Esophagus mucosa (tissue), 1 donor: Measurements from ENCODE around the gene DISC1. TPM values are rescaled to one million over a fixed set of nuclear protein-coding genes. Genes with fewer than 3 reads are reported as not detected.

Experiments used
- ATAC-seq: fragments of 200-7000 bp; cut with Tn5 transposase; one replicate; pipeline ENCODE4 v1.9.1; 2020
- total RNA-seq: library from RNA; stranded (reverse); gene quantifications from one replicate; pipeline ENCODE4 v1.2.4, GENCODE V29; 2023
- donor health status: DM: yes; HTN: yes; CAD: no.

Gene DISC1
- total RNA-seq, 1 donor from 2014 or later, result 2.4 TPM

DNA sequence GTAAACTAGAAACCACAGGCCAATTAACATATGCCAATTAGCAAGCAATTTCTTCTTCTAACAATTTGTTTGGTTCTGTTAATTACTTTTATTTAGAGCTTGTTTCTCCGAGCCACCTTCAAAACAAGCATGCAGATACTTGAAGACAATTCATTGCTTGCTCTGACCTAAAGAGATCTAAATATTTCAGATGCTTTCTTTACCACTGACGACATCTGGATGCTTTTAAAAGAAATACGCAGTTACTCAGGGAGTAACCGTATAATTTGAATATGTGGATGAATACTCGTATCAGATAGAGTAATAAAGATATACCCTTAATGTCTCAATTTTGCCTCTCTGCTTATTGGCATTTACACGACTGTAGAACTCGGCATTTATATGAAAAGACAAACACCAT lies 390.0 kb downstream of the DISC1 start:
- ATAC-seq, result no peak

DNA sequence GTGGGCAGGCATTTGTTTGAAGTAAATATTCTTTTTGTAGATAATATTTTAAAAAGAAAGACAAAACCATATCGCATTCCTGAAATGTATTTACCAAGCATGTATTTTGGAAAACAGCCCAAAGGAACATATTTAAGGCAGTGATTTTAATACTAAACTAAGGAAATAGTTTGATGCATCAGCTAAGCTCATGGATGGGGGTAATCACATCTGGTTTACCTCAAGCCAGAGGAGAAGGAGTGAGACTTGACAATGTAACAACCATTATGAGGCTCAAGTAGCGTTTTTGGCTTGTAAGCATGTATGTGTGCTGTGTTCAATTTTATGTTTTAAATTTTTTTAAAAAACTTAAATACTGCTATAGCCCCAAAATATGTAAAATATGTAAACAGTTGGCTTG lies 390.5 kb downstream of the DISC1 start:
- no peak for ATAC-seq

DNA sequence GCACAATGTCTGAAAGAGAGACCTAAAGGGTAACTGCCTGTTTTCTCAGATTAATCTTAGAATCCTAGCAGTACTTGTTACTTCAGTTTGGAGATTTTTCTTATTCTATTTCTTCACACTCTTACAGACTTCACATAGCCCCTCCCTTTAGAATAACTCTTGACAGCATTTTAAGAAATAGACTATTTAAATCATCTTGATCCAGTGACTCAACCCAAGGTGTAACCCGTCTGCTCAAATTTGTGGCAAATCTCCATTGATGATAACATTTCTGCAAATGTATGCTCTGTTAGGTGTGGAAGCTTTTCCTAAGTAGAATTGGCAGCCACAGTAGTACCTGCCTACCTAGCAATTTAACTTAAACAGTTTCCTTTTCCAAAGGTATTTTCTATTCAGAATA lies 391.2 kb downstream of the DISC1 start:
- ATAC-seq, result peak; percentile 78

DNA sequence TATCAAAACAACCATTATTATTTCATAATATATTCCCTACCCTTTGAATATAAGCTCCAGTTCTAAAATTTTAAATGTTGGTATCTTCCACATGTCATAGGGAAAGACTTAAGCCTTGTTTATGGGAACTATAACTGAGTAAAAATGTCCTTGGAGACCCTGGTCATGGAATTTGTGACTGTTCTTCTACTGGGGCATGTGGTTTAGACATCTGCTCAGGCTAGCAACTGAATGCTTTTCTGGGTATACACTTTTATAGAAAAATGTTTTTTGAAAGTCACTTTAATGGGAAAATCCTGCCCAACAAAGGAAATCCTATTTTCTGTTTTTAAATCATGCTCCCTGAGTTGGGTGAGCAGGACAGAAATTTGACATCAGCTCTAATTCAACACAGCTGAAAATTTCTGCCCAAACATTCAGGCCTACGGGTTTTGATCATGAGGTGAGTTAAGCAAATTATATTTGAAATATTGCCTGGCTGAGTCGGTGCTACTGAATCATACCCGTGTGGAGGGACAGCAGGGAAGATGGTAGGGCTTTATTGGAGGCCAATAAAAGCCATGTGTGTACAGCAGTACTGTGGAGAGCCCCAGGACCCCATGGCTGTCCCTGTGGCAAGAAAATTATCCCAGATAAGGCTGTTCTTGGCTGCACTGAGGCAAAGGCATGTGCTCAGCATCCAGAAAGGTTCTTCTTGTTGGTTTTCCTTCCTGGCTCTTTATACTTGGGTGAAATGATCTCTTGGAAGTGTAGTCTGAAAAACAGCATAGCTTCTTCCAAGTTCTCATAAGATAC lies 391.8 kb downstream of the DISC1 start:
- ATAC-seq, result no peak

DNA sequence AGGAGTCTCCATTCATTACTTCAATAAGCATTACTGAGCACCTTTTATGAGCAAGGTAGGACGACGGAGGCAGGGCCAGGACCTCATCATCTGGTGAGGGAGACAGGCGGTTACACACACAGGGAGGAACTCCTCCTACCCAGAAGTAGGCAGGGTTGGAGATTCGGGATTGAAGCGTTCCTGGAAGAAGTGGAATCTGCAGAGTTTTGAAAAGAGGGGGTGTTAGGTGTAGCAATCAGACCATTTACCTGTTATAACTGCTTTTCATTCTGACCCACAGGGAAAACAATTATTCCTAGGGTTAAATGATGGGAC lies 392.4 kb downstream of the DISC1 start:
- no peak for ATAC-seq

DNA sequence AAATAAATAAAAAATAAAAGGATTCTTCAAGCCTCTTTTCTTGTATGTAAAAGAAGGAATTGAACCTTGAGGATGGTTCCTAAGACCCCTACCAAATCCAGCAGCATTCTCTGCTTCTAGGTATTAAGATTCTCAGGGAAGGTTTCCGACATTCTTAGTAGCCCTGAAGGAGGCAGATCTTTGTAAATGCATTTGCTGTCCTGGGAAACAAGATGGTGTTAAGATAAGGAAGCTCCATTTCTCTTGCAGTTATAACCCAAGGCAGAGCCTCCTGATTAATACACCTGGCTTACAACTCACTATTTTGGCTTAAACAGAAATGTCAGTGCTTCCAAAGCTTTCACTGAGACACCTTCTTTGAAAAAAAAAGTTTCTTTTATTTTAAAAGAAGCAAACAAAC lies 393.8 kb downstream of the DISC1 start:
- ATAC-seq, result no peak

DNA sequence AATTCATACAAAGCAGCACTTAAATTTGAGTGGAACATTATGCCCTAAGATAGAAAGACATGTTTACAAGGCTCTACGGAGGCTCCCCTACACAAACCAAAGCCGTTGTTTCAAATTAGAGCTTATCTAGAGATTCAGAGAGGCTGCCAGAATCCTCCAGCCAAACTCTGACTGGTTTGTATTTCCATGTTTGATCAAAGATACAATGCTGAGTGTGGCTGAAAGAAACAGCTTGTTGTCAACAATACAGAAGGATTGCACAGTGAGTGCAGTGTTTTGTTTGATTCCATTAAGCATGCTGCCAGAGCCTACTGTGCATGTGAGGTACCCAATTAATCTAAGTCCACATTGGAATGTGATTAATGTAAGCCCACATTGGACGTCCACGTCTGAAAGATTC lies 402.7 kb downstream of the DISC1 start:
- ATAC-seq, result no peak

DNA sequence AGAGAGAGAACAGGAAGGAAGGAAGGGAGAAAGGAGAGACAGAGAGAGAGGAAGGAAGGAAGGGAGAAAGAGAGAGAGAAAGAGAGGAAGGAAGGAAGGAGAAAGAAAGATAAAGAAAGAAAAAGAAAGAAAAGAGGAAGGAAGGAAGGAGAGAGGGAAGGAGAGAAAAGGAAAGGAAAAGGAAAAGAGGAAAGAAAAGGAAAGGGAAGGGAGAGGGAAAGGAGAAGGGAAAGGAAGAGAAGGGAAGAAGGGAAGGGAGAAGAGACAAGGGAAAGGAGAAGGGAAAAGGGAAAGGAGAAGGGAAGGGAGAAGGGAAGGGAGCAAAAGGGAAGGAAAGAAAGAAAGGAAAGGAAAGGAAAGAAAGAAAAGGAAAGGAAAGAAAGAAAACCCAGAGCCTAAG lies 404.6 kb downstream of the DISC1 start:
- ATAC-seq, result no peak

DNA sequence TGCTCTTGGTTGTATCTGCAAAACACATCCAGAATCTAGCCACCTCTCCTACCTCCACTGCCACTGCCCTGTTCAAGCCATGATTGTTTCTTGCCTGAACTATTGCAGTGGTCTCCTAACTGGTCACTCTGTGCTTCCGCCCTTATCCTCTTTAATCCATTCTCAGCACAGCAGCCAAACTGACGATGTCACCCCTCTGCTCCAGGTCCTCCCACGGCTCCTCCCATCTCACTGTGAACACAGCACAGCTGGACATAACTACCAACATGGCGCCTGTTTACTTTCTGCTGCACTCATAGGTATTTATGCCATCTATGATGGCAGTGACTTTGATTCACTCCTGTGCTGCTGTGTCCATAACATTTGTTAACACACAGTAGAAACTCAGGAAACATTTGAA lies 406.7 kb downstream of the DISC1 start:
- ATAC-seq, result no peak

DNA sequence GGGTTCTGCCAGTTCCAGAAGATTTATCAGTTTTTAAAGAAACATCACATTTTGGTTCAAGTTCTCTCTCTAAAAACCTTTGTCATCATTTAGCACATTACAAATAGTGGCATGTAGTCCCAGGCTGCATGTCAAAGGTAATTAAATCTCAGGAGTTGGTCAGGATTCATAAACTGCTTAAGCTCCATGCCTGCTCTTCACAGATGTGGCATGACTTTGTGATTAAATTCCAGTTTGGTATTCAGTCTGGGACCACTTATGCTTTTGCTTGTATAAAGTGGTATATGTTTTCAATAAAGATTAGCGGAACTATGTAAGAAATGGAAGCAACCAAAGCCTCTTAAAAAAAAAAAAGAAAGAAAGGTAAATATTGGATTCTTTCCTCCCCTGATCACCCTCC lies 408.0 kb downstream of the DISC1 start:
- no peak for ATAC-seq

DNA sequence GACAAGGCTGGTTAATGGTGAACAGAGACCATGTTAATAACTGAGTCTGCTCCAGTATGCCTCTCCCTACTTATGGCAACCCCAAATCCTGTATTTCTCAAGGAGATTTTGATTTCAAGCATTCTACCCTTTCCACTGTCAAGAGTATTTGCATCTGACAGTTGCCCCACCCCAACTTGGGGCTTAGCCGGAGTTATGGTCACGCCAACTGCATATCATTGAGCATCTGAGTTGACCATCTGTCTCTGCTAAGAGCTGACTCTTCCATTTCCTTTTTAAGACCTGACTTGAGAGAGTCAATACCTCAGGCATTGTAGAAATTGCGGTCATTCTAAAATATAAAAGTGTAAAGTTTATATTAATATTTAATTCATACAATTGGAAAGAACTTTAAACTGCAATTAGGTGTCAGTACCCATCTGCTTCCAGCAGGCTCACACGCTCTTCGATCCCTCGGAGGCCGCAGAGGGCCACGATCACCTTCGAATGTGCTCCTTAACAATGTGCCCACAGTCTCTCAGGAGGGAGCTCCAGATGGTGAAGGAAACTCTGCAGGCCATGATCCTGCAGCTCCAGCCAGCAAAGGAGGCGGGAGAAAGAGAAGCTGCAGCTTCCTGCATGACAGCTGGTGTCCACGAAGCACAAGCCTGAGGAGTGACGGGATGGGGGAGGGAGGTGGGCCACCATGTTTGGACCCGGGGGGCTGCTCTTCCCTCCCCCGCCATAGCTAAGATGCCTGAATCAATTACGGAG lies 409.8 kb downstream of the DISC1 start:
- ATAC-seq, result no peak

DNA sequence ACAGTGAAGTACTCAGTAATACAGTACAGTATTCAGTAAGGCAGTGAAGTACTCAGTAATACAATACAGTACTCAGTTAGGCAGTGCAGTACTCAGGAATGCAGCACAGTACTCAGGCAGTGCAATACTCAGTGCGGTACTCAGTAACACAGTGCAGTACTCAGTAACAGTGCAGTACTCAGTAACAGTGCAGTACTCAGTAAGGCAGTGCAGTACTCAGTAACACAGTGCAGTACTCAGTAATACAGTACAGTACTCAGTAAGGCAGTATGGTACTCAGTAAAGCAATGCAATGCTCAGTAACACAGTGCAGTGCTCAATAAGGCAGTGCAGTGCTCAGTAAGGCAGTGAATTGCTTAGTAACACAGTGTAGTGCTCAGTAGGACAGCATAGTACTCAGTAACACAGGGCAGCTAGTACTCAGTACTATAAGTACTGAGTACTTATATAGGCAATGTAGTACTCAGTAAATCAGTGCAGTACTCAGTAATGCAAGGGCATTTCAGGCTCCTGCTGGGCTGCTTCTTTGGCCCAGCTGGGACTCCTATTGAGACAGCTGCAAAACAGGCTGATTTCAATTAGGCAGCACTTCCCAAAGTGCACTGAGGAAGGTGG lies 411.3 kb downstream of the DISC1 start:
- no peak for ATAC-seq

DNA sequence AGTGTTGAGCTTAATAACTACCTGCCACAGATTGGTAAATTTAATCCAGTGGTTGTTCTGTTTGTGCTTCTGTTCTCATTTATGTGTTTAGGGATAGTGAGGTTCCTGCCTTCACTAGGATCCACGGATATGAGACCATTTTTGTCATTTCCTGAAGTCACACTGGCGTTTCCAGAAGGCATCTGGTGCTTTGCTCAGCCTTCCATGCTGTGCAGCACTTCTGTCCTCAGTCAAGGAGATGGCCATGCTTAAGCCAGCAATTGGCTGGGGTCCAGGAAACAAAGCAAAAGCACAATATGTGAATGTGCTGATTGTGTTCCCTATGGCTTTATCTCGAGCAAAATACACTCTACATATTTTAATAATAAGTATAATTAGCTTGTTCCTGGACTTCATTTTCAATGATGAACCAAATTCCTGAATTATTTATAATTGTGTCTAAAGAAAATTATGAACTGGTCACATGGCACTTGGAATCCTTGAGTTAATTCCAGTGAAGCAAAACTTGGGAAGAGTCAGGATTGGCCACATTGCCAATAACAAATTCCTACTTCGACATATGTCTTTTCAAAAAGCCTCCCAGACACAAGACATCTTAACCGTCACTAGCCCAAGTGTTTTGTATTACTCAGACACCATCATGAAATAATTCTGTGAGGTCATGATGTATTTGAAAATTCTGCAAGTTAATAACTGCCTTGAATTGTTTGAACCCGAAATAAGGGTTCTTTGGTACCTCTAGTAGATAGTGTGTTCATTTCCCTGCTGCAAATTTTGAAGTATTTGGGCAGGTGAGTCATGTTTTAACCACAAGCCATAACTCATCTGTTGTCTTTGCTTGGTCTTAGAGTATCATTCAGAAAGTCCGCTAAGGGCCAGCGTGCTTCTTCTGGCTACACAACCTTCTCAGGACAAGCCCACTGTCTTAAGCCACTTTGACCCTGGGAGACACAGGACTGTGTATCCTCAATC lies 412.4 kb downstream of the DISC1 start:
- ATAC-seq, result peak; percentile 72

DNA sequence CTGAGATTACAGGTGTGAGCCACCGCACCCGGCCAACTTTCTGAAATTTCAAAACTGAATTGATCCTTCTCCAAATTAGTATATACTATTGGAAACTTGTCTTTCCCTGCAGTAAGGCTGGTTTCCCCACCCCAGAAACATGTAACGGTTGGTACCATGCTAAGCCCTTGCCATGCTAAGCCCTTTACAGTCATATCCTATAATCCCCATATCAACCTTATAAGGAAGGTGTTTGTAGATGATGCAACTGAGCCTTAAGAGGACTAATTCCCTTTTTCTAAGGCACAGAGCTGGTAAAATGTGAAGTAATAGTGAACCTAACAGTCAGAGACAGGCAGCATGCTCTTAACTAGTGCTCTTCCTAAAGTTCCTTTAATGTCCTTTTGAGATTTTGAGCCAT lies 413.7 kb downstream of the DISC1 start:
- peak; percentile 93 for ATAC-seq

DNA sequence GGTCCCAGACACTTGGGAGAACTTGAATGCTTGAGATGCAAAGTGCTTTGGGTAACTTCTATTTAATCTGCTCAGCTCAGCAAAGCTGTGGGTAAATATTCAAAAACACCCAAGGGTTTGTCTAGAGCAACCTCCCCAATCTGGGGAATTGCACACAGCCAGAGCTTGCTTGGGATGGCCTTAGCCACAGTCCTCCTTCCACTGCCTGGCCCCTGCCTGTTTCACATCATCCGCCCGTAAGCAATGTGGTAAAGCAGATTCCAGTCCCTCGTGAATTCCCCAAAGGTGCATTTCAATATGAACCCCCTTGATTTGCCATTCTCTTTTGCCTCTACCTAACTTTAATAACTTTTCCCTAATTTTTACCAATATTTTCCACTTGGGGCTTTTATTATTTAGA lies 418.1 kb downstream of the DISC1 start:
- no peak for ATAC-seq

DNA sequence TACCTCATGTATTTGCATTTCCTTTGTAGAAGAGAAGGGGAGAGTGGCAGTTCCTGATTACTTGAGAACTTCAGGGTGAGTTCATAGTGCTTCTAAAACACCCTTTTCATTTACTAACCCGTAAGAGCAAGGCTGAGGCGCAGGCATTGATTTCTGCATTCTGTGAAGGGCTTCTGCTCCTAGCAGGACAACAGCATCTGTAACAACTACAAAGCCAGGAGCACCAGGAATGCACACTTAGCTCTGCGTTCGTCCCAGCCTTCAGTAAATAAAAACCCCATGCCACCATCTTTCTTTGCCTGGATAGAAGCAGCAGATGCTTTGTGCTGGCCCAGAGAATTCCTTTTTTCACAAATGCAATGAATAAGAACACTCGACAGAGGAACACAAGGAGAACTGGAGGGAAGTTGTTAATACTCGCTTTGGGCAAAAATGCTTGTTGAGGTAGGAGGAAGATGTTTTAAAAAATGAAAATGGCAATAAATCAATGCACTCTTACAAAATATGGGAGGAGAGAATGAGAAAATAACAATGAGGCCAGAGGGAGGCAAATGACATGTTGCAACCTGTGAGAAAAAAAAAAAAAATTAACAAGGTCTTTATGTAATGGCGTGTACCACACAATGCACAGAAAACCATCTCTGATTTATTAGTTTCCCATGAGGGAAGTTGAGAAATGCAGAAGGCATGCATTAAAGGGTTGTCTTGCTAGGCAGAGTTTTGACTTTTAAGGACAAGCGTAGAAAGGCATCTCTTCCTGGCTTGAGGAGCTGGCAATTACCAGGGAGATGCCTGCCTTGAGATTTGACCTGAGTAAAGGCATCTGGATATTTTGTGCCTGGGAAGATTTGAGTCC lies 418.8 kb downstream of the DISC1 start:
- peak; percentile 74 for ATAC-seq

DNA sequence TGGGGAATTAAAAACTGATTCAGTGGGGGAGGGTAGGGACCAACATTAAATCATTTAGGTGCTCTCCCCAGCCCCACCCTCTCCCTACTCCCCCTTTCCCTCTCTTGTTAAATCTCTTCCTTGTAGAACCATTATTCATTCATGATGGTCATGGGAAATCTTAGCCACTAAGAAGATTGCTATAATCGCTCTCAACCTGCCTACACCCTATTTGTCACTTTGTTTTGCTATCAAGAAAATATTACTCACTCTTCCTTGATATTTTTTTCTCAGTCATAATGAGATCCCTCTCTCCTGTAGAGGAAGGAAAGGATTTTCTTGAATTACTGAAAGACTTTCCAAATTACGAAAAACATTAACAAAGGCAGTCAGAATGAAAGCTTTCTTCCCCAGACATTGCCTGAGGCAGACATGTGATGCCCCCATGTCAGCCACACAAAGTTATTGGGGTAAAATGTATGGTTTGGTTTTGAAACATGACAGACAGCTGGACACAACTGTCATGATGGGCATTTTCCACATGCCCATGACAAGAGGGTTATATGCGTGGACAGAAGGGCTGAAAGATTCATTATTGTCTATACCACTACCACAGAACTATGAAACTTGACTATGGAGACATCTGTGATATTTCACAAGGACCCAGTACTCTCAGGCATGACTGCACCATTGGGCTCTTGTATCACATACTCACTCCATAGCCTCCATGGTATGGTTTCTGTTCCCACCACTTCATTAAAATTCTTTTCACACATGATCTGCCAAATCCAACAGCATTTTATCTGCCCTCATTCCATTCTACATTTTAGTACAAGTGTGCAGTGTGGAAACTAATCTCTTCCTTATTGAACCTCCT lies 420.1 kb downstream of the DISC1 start:
- peak; percentile 90 for ATAC-seq

DNA sequence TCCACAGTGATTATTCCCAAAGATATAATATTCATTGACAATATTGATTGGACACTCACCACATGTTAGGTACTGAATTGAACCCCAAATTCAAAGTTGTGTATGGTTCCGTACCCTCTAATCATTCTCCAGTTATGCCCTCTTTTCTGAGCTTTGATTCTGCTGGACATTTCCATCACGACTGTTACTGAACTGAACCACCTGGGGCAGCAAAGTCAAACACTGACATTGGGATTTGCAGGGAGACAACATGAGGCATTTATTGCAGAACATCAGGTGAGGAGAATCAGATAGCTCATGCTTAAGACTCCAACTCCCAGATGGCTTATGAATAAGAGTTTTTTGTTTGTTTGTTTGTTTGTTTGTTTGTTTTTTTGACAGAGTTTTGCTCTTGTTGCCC lies 420.9 kb downstream of the DISC1 start:
- ATAC-seq, result no peak

DNA sequence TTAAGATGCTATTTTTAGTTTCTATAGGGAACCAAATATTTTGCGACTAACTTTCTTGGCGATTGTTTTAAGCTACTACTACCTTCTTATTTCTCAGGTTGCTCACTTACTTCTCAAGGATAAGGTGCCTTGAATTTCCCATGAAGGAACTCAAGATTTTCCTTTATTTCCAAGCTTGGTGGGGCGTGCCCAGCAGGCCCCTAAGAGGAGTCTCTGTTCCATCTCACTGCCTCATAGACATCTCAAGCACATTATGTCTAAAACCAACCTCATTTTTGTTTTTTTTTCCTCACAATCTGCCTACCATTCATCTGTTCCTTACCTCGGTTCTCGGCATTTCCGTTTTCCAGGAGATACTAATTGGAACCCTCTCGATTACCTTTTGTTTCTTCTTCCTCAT lies 421.9 kb downstream of the DISC1 start:
- no peak for ATAC-seq

DNA sequence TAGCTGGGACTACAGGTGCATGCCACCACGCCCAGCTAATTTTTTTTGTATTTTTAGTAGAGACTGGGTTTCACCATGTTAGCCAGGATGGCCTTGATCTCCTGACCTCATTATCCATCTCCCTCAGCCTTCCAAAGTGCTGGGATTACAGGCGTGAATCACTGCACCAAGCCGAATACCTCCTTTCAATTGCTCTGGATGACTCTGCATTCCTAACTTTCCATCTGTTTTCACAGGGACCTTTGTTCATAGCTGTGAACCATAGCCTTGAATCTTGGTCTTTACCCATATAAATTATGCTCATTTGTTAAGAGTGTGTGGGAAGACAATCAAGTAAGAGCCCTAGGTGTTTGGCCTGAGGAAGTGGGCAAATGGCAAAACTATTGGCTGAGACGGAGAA lies 422.7 kb downstream of the DISC1 start:
- no peak for ATAC-seq
